Stomach (tissue), 9 donors: ENCODE results near the gene PDSS2. TPM values are rescaled to one million over a fixed set of nuclear protein-coding genes. Genes with fewer than 3 reads are reported as not detected.

Experiments used
- DNase-seq, 2 donors: peaks; one replicate each; pipeline versions ENCODE4 v3.0.0 to v3.0.0-alpha.2; 2013 to 2019
- H3K27ac ChIP-seq, 5 donors: fragments of 200-600 bp in 4 of 5; sonication (generic) in 4 of 5; one replicate each; pipeline ENCODE4 v1.5.1; 2013 to 2019; ENCODE audit warnings: mild to moderate bottlenecking in 1 of 5, moderate library complexity in 1 of 5
- H3K27me3 ChIP-seq, 3 donors: fragments of 200-600 bp; sonication (generic); one replicate each; pipeline ENCODE4 v1.5.1; 2017 to 2019; ENCODE audit warnings: mixed run types in 1 of 3
- H3K36me3 ChIP-seq, 4 donors: fragments of 200-600 bp; sonication (generic); 1 replicate in 3 of 4; 2 replicates in 1 of 4; pipeline ENCODE4 v1.5.1; 2016 to 2019
- H3K4me1 ChIP-seq, 4 donors: fragments of 200-600 bp; sonication (generic); one replicate each; pipeline ENCODE4 v1.5.1; 2016 to 2019
- H3K4me3 ChIP-seq, 4 donors: fragments of 200-600 bp; sonication (generic) in 3 of 4; one replicate each; pipeline ENCODE4 v1.5.1; 2016 to 2019; ENCODE audit warnings: mild to moderate bottlenecking in 1 of 4
- H3K9me3 ChIP-seq, 4 donors: fragments of 200-600 bp; sonication (generic); one replicate each; pipeline ENCODE4 v1.5.1; 2016 to 2019
- EP300 ChIP-seq: sonication (generic); formaldehyde crosslinking; IDR thresholded peaks from one replicate; pipeline ENCODE4 v1.6.1; 2017; ENCODE audit warnings: antibody characterized with exemption
- POLR2A ChIP-seq, 4 donors: fragments of 450-650 bp; IDR thresholded peaks; one replicate each; pipeline ENCODE4 v1.6.1; 2016; ENCODE audit warnings: antibody characterized with exemption in 4 of 4, control low read depth in 2 of 4, mild to moderate bottlenecking in 1 of 4, moderate library complexity in 1 of 4
- POLR2AphosphoS5 ChIP-seq, 3 donors: sonication (generic); formaldehyde crosslinking; IDR thresholded peaks; one replicate each; pipeline ENCODE4 v1.6.1; 2016; ENCODE audit warnings: antibody characterized with exemption in 3 of 3
- WGBS, 5 donors: extraction: QIAGEN DNeasy Blood & Tissue Kit in 3 of 5; methylation state at CpG; one replicate each; pipeline versions ENCODE4 v1.1.5 to v1.1.7; 2013 to 2018; 5-methylcytosine and 5-hydroxymethylcytosine counted together
- intact Hi-C: fragments of 100-400 bp; cut with DNase I; formaldehyde crosslinking; loops from one replicate; pipeline ENCODE4 v1.15.1; 2023; ENCODE audit warnings: low total_unique reads
- polyA plus RNA-seq, 3 donors: library from polyadenylated mRNA; stranded (reverse); fragments of 200-250 nt; gene quantifications; one replicate each; pipeline ENCODE4 v1.2.3, GENCODE V29; 2013
- total RNA-seq, 5 donors: library from RNA; depleted of rRNA; stranded (reverse); fragments of >200 nt; gene quantifications; one replicate each; pipeline versions ENCODE4 v1.1.0 to v1.2.3, GENCODE V29; 2014 to 2016
- TF ChIP-seq, protein P1 (sequence below), 7 experiments: fragments of 450-650 bp in 4 of 7; fragments of 200-600 bp in 3 of 7; sonication (generic) in 3 of 7; IDR thresholded peaks; one replicate each; pipeline ENCODE4 v1.5.1; 2016 to 2019; ENCODE audit warnings: antibody characterized with exemption in 7 of 7, control low read depth in 2 of 7, mild to moderate bottlenecking in 1 of 7
- donor health status: healthy with polysubstance abuse.
- donor health status: Bipolar disorder and iron deficiency.
- donor health status: healthy.

Gene PDSS2
- total and polyA plus RNA-seq, 8 donors: 4.5 to 26.1 (median 9.8) TPM; not detected in 1

- peaks cover 0 to 3% (median 0%) of the 10 kb centered on the region in 3 donors for H3K27me3 ChIP-seq
- WGBS, 5 donors: 83 to 91% (median 87%) methylated on average over 1 of the region's 1 CpG
- H3K36me3 ChIP-seq: no peaks in the 10 kb centered on the region
- H3K9me3 ChIP-seq: no peaks in the 10 kb centered on the region
- intact Hi-C loops: no loop called here
- H3K4me3 ChIP-seq: no peak overlapping the region
- no peak for DNase-seq
- H3K4me1 ChIP-seq: no peaks in the 10 kb centered on the region
- H3K27ac ChIP-seq: no peak overlapping the region
- TF ChIP-seq, protein P1, sequence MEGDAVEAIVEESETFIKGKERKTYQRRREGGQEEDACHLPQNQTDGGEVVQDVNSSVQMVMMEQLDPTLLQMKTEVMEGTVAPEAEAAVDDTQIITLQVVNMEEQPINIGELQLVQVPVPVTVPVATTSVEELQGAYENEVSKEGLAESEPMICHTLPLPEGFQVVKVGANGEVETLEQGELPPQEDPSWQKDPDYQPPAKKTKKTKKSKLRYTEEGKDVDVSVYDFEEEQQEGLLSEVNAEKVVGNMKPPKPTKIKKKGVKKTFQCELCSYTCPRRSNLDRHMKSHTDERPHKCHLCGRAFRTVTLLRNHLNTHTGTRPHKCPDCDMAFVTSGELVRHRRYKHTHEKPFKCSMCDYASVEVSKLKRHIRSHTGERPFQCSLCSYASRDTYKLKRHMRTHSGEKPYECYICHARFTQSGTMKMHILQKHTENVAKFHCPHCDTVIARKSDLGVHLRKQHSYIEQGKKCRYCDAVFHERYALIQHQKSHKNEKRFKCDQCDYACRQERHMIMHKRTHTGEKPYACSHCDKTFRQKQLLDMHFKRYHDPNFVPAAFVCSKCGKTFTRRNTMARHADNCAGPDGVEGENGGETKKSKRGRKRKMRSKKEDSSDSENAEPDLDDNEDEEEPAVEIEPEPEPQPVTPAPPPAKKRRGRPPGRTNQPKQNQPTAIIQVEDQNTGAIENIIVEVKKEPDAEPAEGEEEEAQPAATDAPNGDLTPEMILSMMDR (IDR thresholded peaks at IDR 0.05): no peak
- TF ChIP-seq EP300: no peak
These were observed 11.0 kb upstream of the PDSS2 start for GRCh38 chr6:107470364-107470763.

DNA sequence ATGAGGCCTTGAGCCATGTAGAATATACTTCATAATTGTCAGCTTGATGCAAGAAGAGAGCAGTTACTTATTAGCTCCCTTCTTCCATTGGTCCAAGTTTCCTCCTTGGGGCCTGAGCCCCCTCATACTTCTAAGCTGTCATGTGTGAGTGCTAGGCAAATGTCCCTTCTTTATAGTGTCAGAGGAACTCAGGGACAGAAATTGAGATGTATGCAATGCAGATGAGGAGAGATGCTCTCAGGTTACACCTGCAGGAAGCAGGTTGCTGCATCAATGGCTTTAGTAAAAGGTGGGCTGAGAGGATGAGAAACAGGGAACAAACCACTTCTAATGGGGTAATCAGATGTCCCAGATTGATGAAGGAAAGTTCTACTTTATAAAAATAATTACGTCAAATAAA is 6.7 kb upstream of the PDSS2 start:
- Histone ChIP-seq H3K36me3 (no peaks in the 10 kb centered on the region), H3K4me3 (no peak overlapping the region), H3K27me3 (no peaks in the 10 kb centered on the region), H3K27ac (no peak overlapping the region), H3K4me1 (peaks cover 0 to 5% (median 0%) of the 10 kb centered on the region in 4 donors), H3K9me3 (no peaks in the 10 kb centered on the region)
- WGBS, 5 donors: 90 to 98% (median 96%) methylated on average over 1 of the region's 1 CpG
- DNase-seq: no peak
- intact Hi-C loops: no loop called here
- TF ChIP-seq, protein P1 (IDR thresholded peaks at IDR 0.05): no peak
- TF ChIP-seq POLR2A (IDR thresholded peaks at IDR 0.05) (no peak), POLR2AphosphoS5 (IDR thresholded peaks at IDR 0.05) (no peak), EP300 (no peak)

- peak overlapping the region; percentile 73 to 94 (median 86) for H3K4me3 ChIP-seq
- H3K4me1 ChIP-seq: peaks cover 5 to 39% (median 26%) of the 10 kb centered on the region in 4 donors
- no peaks in the 10 kb centered on the region for H3K27me3 ChIP-seq
- H3K27ac ChIP-seq: peak overlapping the region; percentile 82 to 94 (median 93)
- WGBS, 5 donors: 27 to 34% (median 31%) methylated on average over 22 of the region's 22 CpGs
- H3K9me3 ChIP-seq: no peaks in the 10 kb centered on the region
- no peaks in the 10 kb centered on the region for H3K36me3 ChIP-seq
- DNase-seq: no peak
- intact Hi-C loops: no loop called here
- TF ChIP-seq, protein P1 (IDR thresholded peaks at IDR 0.05): no peak
- TF ChIP-seq POLR2AphosphoS5 (IDR thresholded peaks at IDR 0.05): no peak
- no peak for TF ChIP-seq POLR2A (IDR thresholded peaks at IDR 0.05)
- no peak for TF ChIP-seq EP300
These were observed 793 bp upstream of the PDSS2 start for GRCh38 chr6:107460083-107460631.

DNA sequence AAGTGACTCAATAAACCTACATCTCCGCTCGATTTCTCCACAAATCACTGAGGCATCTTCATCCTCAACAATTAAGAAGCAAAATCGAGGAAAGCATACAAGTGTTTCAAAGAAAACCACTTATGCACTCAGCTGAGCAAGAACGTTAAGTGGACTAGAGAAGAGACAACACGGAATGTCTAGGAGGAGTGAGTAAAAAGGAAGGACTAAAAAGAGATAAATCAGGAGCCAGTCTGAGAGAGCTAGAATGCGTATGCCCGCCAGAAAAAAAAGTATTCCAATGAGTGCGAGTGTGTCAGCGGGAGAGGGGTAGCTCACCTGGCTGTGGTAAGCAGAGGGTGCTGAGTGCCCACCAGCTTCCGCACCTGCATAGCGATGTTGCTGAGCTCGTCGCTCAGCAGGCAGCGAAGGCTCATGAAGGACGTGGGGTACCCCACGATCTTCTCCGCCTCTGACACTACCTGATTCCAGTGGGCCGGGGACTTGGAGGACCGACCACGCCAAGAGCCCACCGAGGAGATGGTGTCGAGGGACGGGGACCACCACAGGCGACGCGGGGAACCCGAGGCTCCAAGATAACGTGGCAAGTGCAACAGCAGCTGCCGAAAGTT is 587 bp downstream of the PDSS2 start:
- Histone ChIP-seq H3K4me1 (peaks cover 5 to 44% (median 26%) of the 10 kb centered on the region in 4 donors), H3K4me3 (peak overlapping the region; percentile 73 to 94 (median 86)), H3K36me3 (no peaks in the 10 kb centered on the region), H3K27ac (peak overlapping the region; percentile 82 to 94 (median 93)), H3K9me3 (no peaks in the 10 kb centered on the region), H3K27me3 (no peaks in the 10 kb centered on the region)
- no peak for TF ChIP-seq POLR2AphosphoS5 (IDR thresholded peaks at IDR 0.05)
- TF ChIP-seq, protein P1 (IDR thresholded peaks at IDR 0.05): no peak
- TF ChIP-seq POLR2A (IDR thresholded peaks at IDR 0.05): no peak
- no peak for TF ChIP-seq EP300
- DNase-seq: peak in 1 of 2 donors; percentile 64
- WGBS, 5 donors: 1% methylated on average over 29 of the region's 29 CpGs
- intact Hi-C loops: no loop called here
